Measurements from ENCODE around the gene TACC2. TPM values are rescaled to one million over a fixed set of nuclear protein-coding genes. Genes with fewer than 3 reads are reported as not detected.
"Not testable (repeated sequence)": the region's sequence is repeated elsewhere in the genome, so short reads cannot be mapped to it uniquely, and the experiment has no call there.

Gene TACC2
- total and polyA plus RNA-seq, 8 donors = 29.0 to 102 (median 52.9) TPM

GRCh38 chr10:122087436-122087835 lies 98.5 kb downstream of the TACC2 start:
- Histone ChIP-seq H3K27ac (no peak overlapping the region), H3K4me1 (peaks cover 0 to 9% (median 0%) of the 10 kb centered on the region in 4 donors), H3K9me3 (no peaks in the 10 kb centered on the region), H3K27me3 (no peaks in the 10 kb centered on the region), H3K4me3 (no peak overlapping the region), H3K36me3 (peaks cover 0 to 71% (median 47%) of the 10 kb centered on the region in 4 donors)
- no peak for TF ChIP-seq POLR2AphosphoS5 (IDR thresholded peaks at IDR 0.05)
- TF ChIP-seq POLR2A (IDR thresholded peaks at IDR 0.05) = no peak
- TF ChIP-seq EP300 (IDR thresholded peaks at IDR 0.05) = no peak
- TF ChIP-seq CTCF (IDR thresholded peaks at IDR 0.05) = no peak
- WGBS, 5 donors = 85 to 91% (median 89%) methylated on average over 4 to 9 of the region's 9 CpGs
- DNase-seq = no peak
- intact Hi-C loops (cut with DNase I; ENCODE audit: low total_unique reads) = no loop called here

- peak in 1 of 2 donors; percentile 23 for DNase-seq
- Histone ChIP-seq H3K9me3 (no peaks in the 10 kb centered on the region), H3K4me1 (peaks cover 0 to 9% (median 0%) of the 10 kb centered on the region in 4 donors), H3K36me3 (peaks cover 0 to 55% (median 32%) of the 10 kb centered on the region in 4 donors), H3K27ac (no peak overlapping the region), H3K27me3 (no peaks in the 10 kb centered on the region), H3K4me3 (no peak overlapping the region)
- no peak for TF ChIP-seq POLR2AphosphoS5 (IDR thresholded peaks at IDR 0.05)
- TF ChIP-seq POLR2A (IDR thresholded peaks at IDR 0.05) = no peak
- no peak for TF ChIP-seq CTCF (IDR thresholded peaks at IDR 0.05)
- TF ChIP-seq EP300 (IDR thresholded peaks at IDR 0.05) = no peak
- intact Hi-C loops (cut with DNase I; ENCODE audit: low total_unique reads) = no loop called here
- 71 to 78% (median 73%) methylated on average over 9 of the region's 9 CpGs for WGBS, 5 donors
Measured at GRCh38 chr10:122089311-122090017, 100.5 kb downstream of the TACC2 start.

- Histone ChIP-seq H3K9me3 (no peaks in the 10 kb centered on the region), H3K36me3 (peaks cover 0 to 45% (median 24%) of the 10 kb centered on the region in 4 donors), H3K4me1 (no peaks in the 10 kb centered on the region), H3K4me3 (no peak overlapping the region), H3K27me3 (no peaks in the 10 kb centered on the region), H3K27ac (no peak overlapping the region)
- no peak for DNase-seq
- 79 to 95% (median 83%) methylated on average over 6 of the region's 6 CpGs for WGBS, 5 donors
- intact Hi-C loops (cut with DNase I; ENCODE audit: low total_unique reads) = no loop called here
- TF ChIP-seq EP300 (IDR thresholded peaks at IDR 0.05) = no peak
- TF ChIP-seq CTCF (IDR thresholded peaks at IDR 0.05) = no peak
- no peak for TF ChIP-seq POLR2A (IDR thresholded peaks at IDR 0.05)
- TF ChIP-seq POLR2AphosphoS5 (IDR thresholded peaks at IDR 0.05) = no peak
Measured at GRCh38 chr10:122091722-122092121, 102.8 kb downstream of the TACC2 start.

GRCh38 chr10:122093076-122093475 lies 104.1 kb downstream of the TACC2 start:
- no peaks in the 10 kb centered on the region for H3K9me3 ChIP-seq
- no peaks in the 10 kb centered on the region for H3K4me1 ChIP-seq
- H3K4me3 ChIP-seq = no peak overlapping the region
- intact Hi-C loops (cut with DNase I; ENCODE audit: low total_unique reads) = no loop called here
- no peak overlapping the region for H3K27ac ChIP-seq
- TF ChIP-seq POLR2A (IDR thresholded peaks at IDR 0.05) (no peak), EP300 (IDR thresholded peaks at IDR 0.05) (no peak), POLR2AphosphoS5 (IDR thresholded peaks at IDR 0.05) (no peak), CTCF (IDR thresholded peaks at IDR 0.05) (no peak)
- 69 to 80% (median 77%) methylated on average over 3 of the region's 3 CpGs for WGBS, 5 donors
- no peaks in the 10 kb centered on the region for H3K27me3 ChIP-seq
- peaks cover 0 to 34% (median 17%) of the 10 kb centered on the region in 4 donors for H3K36me3 ChIP-seq
- DNase-seq = no peak

GRCh38 chr10:122096181-122096580 lies 107.2 kb downstream of the TACC2 start:
- intact Hi-C loops (cut with DNase I; ENCODE audit: low total_unique reads); H3K27me3 ChIP-seq; DNase-seq; H3K36me3 ChIP-seq; H3K9me3 ChIP-seq; H3K4me3 ChIP-seq; H3K27ac ChIP-seq: not testable (repeated sequence)
- 69 to 86% (median 78%) methylated on average over 6 to 11 of the region's 11 CpGs for WGBS, 5 donors
- H3K4me1 ChIP-seq = peaks cover 0 to 15% (median 0%) of the 10 kb centered on the region in 4 donors
